BLaER1 (cell line): ENCODE measurements around the gene MMAB.
A peak's percentile ranks its signal among the peaks of the same experiment; 100 is the strongest.

Experiments used
- H3K27ac ChIP-seq: shearing (Covaris generic); formaldehyde crosslinking; 2 replicates; pipeline ENCODE4 v1.8.1; 2022
- H3K27me3 ChIP-seq: shearing (Covaris generic); formaldehyde crosslinking; 2 replicates; pipeline ENCODE4 v1.8.1; 2022
- H3K36me3 ChIP-seq: shearing (Covaris generic); formaldehyde crosslinking; 2 replicates; pipeline ENCODE4 v1.8.1; 2022
- H3K4me1 ChIP-seq: shearing (Covaris generic); formaldehyde crosslinking; 2 replicates; pipeline ENCODE4 v1.8.1; 2022
- H3K4me2 ChIP-seq: shearing (Covaris generic); formaldehyde crosslinking; 2 replicates; pipeline ENCODE4 v1.8.1; 2022
- H3K4me3 ChIP-seq: shearing (Covaris generic); formaldehyde crosslinking; 2 replicates; pipeline ENCODE4 v1.8.1; 2022
- H3K9ac ChIP-seq: shearing (Covaris generic); formaldehyde crosslinking; 2 replicates; pipeline ENCODE4 v1.8.1; 2022
- H3K9me3 ChIP-seq: shearing (Covaris generic); formaldehyde crosslinking; 2 replicates; pipeline ENCODE4 v1.8.1; 2022
- H4K20me1 ChIP-seq: shearing (Covaris generic); formaldehyde crosslinking; 2 replicates; pipeline ENCODE4 v1.8.1; 2022
- Cebpa-rat ChIP-seq: shearing (Covaris generic); IDR thresholded peaks from 2 replicates; pipeline ENCODE4 v1.8.1; 2022

The MMAB gene

GRCh38 chr12:109612975-109613502 is 39.7 kb upstream of the MMAB start:
- Histone ChIP-seq H3K27me3 (0 out of 2 replicates have a peak, but pooled peaks cover 5% of the 10 kb centered on the region), H3K27ac (no peak overlapping the region), H3K9me3 (no peaks in the 10 kb centered on the region), H3K4me2 (no peak overlapping the region), H3K4me1 (peaks cover 11% of the 10 kb centered on the region), H3K4me3 (no peak overlapping the region), H3K9ac (no peak overlapping the region), H4K20me1 (no peaks in the 10 kb centered on the region), H3K36me3 (no peaks in the 10 kb centered on the region)
- TF ChIP-seq Cebpa-rat: no peak

DNA sequence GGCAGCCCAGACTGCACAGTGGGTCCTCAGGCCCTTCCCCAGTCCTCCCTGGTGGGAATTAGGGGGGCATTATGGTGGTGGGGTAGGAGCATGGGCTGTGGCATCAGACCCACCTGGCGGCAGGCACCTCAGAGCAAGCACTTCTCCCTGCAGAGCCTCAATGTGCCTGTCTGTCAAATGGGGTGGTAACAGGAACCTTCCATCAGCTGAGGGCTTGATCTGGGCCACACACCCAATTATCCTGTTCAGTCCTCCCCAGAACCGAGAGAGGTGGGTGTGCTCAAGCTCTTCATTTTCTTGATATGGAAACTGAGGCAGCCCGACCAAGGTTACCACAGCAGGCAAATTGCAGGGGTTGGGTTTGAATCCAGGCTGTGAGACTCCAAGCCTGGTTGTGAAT is 38.7 kb upstream of the MMAB start:
- Histone ChIP-seq H3K27me3 (0 out of 2 replicates have a peak, but pooled peaks cover 5% of the 10 kb centered on the region), H3K36me3 (no peaks in the 10 kb centered on the region), H3K4me1 (peaks cover 11% of the 10 kb centered on the region), H3K4me3 (no peak overlapping the region), H3K9me3 (no peaks in the 10 kb centered on the region), H3K9ac (no peak overlapping the region), H3K27ac (no peak overlapping the region), H4K20me1 (no peaks in the 10 kb centered on the region), H3K4me2 (peak overlapping the region; percentile 24; the same call in 1 of the 2 replicates)
- no peak for TF ChIP-seq Cebpa-rat

GRCh38 chr12:109611223-109611622 is 37.9 kb upstream of the MMAB start:
- Histone ChIP-seq H3K4me2 (peak overlapping the region; percentile 24; the same call in 1 of the 2 replicates), H3K27me3 (0 out of 2 replicates have a peak, but pooled peaks cover 3% of the 10 kb centered on the region), H3K4me3 (no peak overlapping the region), H3K4me1 (peaks cover 17% of the 10 kb centered on the region), H3K9ac (no peak overlapping the region), H3K9me3 (no peaks in the 10 kb centered on the region), H3K27ac (no peak overlapping the region), H3K36me3 (no peaks in the 10 kb centered on the region), H4K20me1 (no peaks in the 10 kb centered on the region)
- no peak for TF ChIP-seq Cebpa-rat

DNA sequence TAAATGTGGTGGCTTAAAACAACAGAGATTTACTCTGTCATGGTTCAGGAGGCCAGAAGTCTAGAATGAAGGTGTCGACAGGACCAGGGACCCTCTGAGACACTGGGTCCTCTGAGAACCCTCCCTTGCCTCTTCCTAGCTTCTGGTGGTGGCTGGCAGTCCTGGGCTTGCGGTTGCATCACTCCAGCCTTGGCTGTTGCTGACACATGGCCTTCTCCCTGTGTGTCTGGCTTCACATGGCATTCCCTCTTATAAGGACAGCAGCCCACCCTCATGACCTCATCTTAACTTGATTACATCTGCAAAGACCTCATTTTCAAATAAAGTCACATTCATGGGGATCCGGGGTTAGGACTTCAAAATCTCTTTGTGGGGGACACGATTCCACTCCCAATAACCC is 37.2 kb upstream of the MMAB start:
- Histone ChIP-seq H3K4me2 (no peak overlapping the region), H3K9ac (no peak overlapping the region), H3K9me3 (no peaks in the 10 kb centered on the region), H3K36me3 (no peaks in the 10 kb centered on the region), H3K4me3 (no peak overlapping the region), H3K27ac (no peak overlapping the region), H3K27me3 (no peaks in the 10 kb centered on the region), H4K20me1 (no peaks in the 10 kb centered on the region), H3K4me1 (peaks cover 24% of the 10 kb centered on the region)
- TF ChIP-seq Cebpa-rat: no peak

DNA sequence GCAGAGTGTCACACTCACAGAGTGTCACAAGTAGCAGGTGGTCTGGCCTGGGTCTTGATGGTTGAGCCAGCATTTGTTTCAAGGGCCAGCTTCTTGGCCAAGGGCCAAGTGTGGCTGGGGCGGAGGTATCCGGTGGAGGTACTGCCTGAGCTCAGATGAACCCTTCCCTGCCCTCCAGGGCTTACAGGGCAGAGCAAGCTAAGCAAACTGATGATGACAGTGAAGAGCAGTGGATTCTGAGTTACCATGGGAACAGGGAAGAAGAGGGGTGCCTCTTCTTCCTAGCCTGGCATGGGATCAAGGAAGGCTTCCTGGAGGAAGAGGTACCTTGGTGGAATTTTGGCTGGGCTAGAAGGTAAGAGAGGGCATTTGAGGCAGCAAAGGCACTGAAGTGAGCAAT is 36.0 kb upstream of the MMAB start:
- Histone ChIP-seq H3K27ac (no peak overlapping the region), H3K27me3 (no peaks in the 10 kb centered on the region), H3K4me1 (peaks cover 34% of the 10 kb centered on the region), H3K4me2 (no peak overlapping the region), H3K36me3 (no peaks in the 10 kb centered on the region), H3K9ac (no peak overlapping the region), H4K20me1 (no peaks in the 10 kb centered on the region), H3K9me3 (no peaks in the 10 kb centered on the region), H3K4me3 (no peak overlapping the region)
- TF ChIP-seq Cebpa-rat: no peak

GRCh38 chr12:109608793-109609192 is 35.5 kb upstream of the MMAB start:
- no peaks in the 10 kb centered on the region for H3K36me3 ChIP-seq
- H4K20me1 ChIP-seq: no peaks in the 10 kb centered on the region
- H3K4me2 ChIP-seq: no peak overlapping the region
- TF ChIP-seq Cebpa-rat: no peak
- no peaks in the 10 kb centered on the region for H3K9me3 ChIP-seq
- H3K9ac ChIP-seq: no peak overlapping the region
- no peak overlapping the region for H3K4me3 ChIP-seq
- no peaks in the 10 kb centered on the region for H3K27me3 ChIP-seq
- no peak overlapping the region for H3K27ac ChIP-seq
- peaks cover 34% of the 10 kb centered on the region for H3K4me1 ChIP-seq

DNA sequence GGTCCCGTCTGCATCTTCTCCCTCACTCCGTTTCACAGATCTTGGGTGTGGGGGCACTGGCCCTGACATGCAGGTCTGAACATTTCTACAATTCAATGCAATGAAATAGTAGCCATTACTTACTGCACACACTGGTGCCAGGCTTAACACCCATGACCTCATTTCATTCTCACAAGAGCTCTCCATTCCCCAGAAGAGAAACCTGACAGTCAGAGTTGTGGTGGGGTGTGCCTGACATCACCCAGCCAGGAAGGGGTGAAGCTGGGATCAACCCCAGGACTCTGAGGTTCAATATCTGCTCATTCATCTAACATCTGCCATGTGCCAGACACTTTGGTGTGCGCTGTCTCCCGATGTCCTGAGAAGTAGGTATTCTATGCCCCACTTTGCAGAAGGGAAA is 35.0 kb upstream of the MMAB start:
- Histone ChIP-seq H4K20me1 (no peaks in the 10 kb centered on the region), H3K9ac (no peak overlapping the region), H3K9me3 (no peaks in the 10 kb centered on the region), H3K36me3 (no peaks in the 10 kb centered on the region), H3K4me2 (no peak overlapping the region), H3K27ac (no peak overlapping the region), H3K4me3 (no peak overlapping the region), H3K27me3 (no peaks in the 10 kb centered on the region), H3K4me1 (peaks cover 34% of the 10 kb centered on the region)
- TF ChIP-seq Cebpa-rat: no peak

DNA sequence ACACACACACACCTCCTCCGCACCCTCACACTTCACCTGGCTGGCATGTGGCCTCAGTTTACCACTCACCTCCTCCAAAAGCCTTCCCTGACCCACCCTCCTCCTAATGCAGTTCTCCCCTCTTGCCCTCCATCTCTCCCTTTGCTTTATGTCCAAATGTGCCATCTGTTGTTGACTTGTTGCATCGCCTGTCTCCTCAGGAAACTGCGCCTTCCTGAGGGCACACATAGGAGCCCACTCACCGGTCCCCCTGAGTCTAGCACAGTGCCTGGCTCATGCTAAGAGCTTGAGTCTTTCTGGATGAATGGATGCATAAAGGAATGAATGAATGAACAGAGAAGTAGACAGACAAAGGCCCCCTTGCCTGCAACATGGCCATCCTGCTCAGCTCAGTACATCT is 34.3 kb upstream of the MMAB start:
- H3K27ac ChIP-seq: no peak overlapping the region
- peaks cover 39% of the 10 kb centered on the region for H3K4me1 ChIP-seq
- no peak overlapping the region for H3K4me2 ChIP-seq
- no peak for TF ChIP-seq Cebpa-rat
- no peaks in the 10 kb centered on the region for H3K36me3 ChIP-seq
- no peak overlapping the region for H3K9ac ChIP-seq
- no peaks in the 10 kb centered on the region for H3K9me3 ChIP-seq
- no peaks in the 10 kb centered on the region for H4K20me1 ChIP-seq
- H3K4me3 ChIP-seq: no peak overlapping the region
- H3K27me3 ChIP-seq: no peaks in the 10 kb centered on the region

- H3K9me3 ChIP-seq: no peaks in the 10 kb centered on the region
- peak overlapping the region; percentile 32 for H3K4me2 ChIP-seq
- no peak overlapping the region for H3K9ac ChIP-seq
- no peak for TF ChIP-seq Cebpa-rat
- no peaks in the 10 kb centered on the region for H4K20me1 ChIP-seq
- no peaks in the 10 kb centered on the region for H3K27me3 ChIP-seq
- no peak overlapping the region for H3K4me3 ChIP-seq
- H3K27ac ChIP-seq: no peak overlapping the region
- H3K36me3 ChIP-seq: no peaks in the 10 kb centered on the region
- H3K4me1 ChIP-seq: peaks cover 35% of the 10 kb centered on the region
Observed at GRCh38 chr12:109606320-109607028, 33.2 kb upstream of the MMAB start.

DNA sequence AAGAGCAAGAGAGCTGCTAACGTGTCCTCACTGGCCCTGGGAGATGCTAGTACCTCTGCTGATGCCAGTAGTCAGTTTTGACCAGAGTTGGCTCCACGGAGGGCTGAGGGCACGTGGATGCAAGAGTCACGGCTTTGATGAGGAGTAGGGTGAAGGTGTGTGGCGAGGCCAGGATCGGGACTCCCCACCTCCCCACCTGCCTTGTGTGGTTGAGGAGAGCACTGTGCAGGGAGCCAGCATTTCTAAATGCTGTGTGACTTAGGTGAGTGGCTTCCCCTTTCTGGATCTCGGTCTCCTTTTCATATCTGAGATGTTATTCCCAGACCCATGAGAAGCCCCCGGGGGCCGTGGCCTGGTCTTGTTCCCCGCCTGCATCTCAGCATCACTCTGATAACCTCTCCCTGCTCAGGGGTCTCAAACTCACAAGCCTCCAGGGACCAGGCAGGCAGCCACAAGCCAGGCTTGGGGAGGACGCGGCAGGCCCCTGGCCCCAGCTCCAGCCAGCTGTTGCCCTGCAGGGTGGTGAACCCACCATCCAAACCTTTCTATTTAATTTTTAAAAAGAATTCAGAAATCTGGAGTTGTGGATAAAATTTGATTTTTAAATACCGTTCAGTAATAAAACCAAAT is 32.4 kb upstream of the MMAB start:
- no peaks in the 10 kb centered on the region for H3K36me3 ChIP-seq
- no peak for TF ChIP-seq Cebpa-rat
- peaks cover 31% of the 10 kb centered on the region for H3K4me1 ChIP-seq
- no peak overlapping the region for H3K9ac ChIP-seq
- no peaks in the 10 kb centered on the region for H4K20me1 ChIP-seq
- H3K27ac ChIP-seq: no peak overlapping the region
- H3K4me3 ChIP-seq: no peak overlapping the region
- H3K27me3 ChIP-seq: no peaks in the 10 kb centered on the region
- H3K4me2 ChIP-seq: peak overlapping the region; percentile 32
- H3K9me3 ChIP-seq: no peaks in the 10 kb centered on the region
